Measurements from ENCODE around the gene ERRFI1. TPM values are rescaled to one million over a fixed set of nuclear protein-coding genes. Genes with fewer than 3 reads are reported as not detected.

ERRFI1 gene, protein sequence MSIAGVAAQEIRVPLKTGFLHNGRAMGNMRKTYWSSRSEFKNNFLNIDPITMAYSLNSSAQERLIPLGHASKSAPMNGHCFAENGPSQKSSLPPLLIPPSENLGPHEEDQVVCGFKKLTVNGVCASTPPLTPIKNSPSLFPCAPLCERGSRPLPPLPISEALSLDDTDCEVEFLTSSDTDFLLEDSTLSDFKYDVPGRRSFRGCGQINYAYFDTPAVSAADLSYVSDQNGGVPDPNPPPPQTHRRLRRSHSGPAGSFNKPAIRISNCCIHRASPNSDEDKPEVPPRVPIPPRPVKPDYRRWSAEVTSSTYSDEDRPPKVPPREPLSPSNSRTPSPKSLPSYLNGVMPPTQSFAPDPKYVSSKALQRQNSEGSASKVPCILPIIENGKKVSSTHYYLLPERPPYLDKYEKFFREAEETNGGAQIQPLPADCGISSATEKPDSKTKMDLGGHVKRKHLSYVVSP
- total RNA-seq (2022; extraction: Qiagen RNA extraction) = 174 to 230 TPM (median 220 TPM) in 5 replicates

DNA sequence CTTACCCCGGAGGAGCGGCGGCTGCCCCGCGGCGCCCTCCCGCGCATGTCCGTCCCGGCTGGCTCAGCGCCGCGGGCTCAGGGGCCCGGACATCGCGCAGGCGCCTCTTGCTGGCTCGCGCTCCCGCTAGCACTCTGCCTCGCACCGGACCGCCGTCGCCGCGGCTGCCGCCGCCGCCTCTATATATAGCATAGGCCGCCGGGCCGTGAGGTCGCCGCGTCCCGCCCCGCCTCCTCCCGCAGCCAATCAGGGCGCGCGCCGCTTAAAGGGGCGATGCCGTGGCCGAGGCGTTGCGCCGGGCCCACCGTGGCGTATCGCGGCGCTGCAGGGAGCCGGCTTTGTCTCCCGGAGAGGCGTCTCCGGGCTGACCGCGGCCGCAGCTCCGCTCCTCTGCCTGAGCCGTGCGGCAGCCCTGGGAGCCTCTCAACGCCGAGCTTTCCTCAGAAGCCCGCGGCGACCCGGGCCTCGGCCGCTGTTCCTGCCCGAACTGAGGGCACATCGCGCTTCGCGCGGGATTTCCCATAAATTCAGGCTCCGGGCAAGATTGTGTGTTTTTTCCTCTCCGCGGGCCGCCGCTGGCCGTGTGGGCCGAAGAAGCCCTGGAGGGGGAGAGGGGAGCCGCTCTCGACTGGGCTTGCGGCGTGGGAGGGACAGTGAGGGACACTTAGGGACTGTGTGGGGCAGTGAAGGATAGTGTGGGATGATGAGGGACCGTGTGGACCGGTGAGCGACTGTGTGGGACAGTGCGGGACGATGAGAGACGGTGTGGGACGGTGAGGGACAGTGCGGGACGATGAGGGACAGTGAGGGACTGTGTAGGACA, at the start of gene ERRFI1:
Gene ERRFI1, minus strand, starts transcription at position 157 of the 823 bp plus-strand sequence. CDS start 10,690 bp downstream, outside the sequence.

Other genes with a start within 250 kb of the ERRFI1 start
- 0.56 to 0.98 TPM (median 0.92 TPM) in 5 replicates for gene PER3, start 242.0 kb downstream of the ERRFI1 start, total RNA-seq (2022; extraction: Qiagen RNA extraction)
- not detected in 5 replicates for gene UTS2, start 173.2 kb downstream of the ERRFI1 start, total RNA-seq (2022; extraction: Qiagen RNA extraction)
- 1.8 to 3.3 TPM (median 2.5 TPM) in 5 replicates for gene TNFRSF9, start 85.5 kb downstream of the ERRFI1 start, total RNA-seq (2022; extraction: Qiagen RNA extraction)
- gene PARK7, start 64.6 kb downstream of the ERRFI1 start, total RNA-seq (2022; extraction: Qiagen RNA extraction) = 337 to 384 TPM (median 364 TPM) in 5 replicates